ENCODE data around the gene TMEM117.

DNA sequence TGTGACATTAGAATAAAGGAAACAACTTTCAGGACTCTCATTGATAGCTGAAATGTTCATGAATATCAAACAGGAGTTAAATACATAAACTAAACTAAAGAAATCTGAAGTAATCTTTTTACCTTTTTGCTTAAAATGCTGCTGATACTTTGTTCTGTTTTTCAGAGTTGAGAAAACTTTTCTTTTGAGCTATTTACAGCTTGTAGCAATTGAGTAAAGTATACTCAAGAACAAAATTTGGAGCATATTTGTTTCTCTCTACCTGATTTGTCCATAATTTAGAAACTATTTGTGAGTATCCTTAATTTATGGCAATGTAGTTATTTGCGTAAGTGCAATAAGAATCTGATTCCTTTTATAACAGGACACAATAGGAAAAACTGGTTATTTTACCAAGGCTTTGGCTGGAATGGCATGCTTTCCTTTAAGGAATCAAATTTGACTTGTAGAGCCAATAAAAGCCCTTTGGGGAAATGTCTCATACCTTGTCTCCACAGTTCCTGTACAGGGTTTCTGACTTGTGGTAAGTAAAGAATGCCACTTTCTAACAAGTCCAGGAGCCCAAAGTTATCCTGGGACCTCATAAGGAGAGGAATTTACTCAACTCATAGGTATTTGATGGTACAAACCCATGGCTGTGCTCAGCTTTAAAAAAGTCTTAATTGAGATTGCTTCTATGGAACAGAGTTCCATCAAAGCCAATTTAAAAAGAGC lies 195.7 kb downstream of the TMEM117 start:
- TF ChIP-seq POLR2A (IDR thresholded peaks at IDR 0.05) (no peak), EP300 (IDR thresholded peaks at IDR 0.05) (no peak)
- TF ChIP-seq, protein P1, sequence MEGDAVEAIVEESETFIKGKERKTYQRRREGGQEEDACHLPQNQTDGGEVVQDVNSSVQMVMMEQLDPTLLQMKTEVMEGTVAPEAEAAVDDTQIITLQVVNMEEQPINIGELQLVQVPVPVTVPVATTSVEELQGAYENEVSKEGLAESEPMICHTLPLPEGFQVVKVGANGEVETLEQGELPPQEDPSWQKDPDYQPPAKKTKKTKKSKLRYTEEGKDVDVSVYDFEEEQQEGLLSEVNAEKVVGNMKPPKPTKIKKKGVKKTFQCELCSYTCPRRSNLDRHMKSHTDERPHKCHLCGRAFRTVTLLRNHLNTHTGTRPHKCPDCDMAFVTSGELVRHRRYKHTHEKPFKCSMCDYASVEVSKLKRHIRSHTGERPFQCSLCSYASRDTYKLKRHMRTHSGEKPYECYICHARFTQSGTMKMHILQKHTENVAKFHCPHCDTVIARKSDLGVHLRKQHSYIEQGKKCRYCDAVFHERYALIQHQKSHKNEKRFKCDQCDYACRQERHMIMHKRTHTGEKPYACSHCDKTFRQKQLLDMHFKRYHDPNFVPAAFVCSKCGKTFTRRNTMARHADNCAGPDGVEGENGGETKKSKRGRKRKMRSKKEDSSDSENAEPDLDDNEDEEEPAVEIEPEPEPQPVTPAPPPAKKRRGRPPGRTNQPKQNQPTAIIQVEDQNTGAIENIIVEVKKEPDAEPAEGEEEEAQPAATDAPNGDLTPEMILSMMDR (IDR thresholded peaks at IDR 0.05), result no peak

Data from tibial nerve (tissue), 4 donors.